ENCODE measurements around the gene TNFSF15. TPM values are rescaled to one million over a fixed set of nuclear protein-coding genes. Genes with fewer than 3 reads are reported as not detected.

Gene TNFSF15
- total and polyA plus RNA-seq, 2 of the 4 experiments (the other 2 are of a cell fraction), result 0.03 to 0.18 TPM

DNA sequence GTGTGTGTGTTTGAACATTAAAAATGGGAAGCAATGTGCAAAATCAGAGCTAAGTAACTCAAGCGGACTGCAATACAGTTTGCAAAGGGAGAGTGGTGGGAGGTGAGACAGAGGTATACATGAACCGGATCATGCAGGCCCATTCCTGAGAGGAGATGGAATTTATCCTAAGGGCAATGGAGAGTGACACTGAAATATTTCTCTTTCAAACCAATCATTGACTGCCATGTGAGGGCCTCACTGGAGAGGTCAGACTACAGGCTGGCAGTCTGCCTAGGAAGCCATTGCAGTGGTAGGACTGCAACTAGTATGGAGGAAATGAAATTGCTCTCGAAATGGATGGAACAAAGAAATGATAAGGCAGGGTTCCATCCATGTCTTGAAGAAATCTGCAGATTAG is 34.8 kb downstream of the TNFSF15 start:
- H4K20me1 ChIP-seq (ENCODE audit: insufficient read depth, low read length), result no peaks in the 10 kb centered on the region
- no peaks in the 10 kb centered on the region for H3K9me3 ChIP-seq (ENCODE audit: control insufficient read depth, insufficient read depth, low read length)
- no peak overlapping the region for H3K18ac ChIP-seq (ENCODE audit: low read depth, low read length)
- DNase-seq (no peak), ATAC-seq (ENCODE audit: low read depth) (no peak)
- H2AK5ac ChIP-seq (ENCODE audit: low read depth, low read length), result no peak overlapping the region
- no peak overlapping the region for H2BK5ac ChIP-seq (ENCODE audit: low read depth, low read length, poor library complexity, severe bottlenecking)
- TF ChIP-seq POLR2A (IDR thresholded peaks at IDR 0.05; ENCODE audit: low read depth, low read length) (no peak), RAD21 (IDR thresholded peaks at IDR 0.05; ENCODE audit: low read length) (no peak), CEBPB (IDR thresholded peaks at IDR 0.05; ENCODE audit: low read depth, low read length) (no peak), FOS (IDR thresholded peaks at IDR 0.05; ENCODE audit: low read depth, low read length) (no peak), MAZ (IDR thresholded peaks at IDR 0.05; ENCODE audit: borderline replicate concordance, low read depth, low read length) (no peak), NFE2L2 (IDR thresholded peaks at IDR 0.05; ENCODE audit: low read depth, low read length) (no peak), BHLHE40 (IDR thresholded peaks at IDR 0.05; ENCODE audit: low read depth, low read length) (no peak), CHD1 (IDR thresholded peaks at IDR 0.05; ENCODE audit: low read depth, low read length) (no peak), MAFK (IDR thresholded peaks at IDR 0.05; ENCODE audit: low read depth, low read length) (no peak), RFX5 (IDR thresholded peaks at IDR 0.05; ENCODE audit: low read depth, low read length) (no peak), SMC3 (IDR thresholded peaks at IDR 0.05; ENCODE audit: low read depth, low read length) (no peak), RCOR1 (IDR thresholded peaks at IDR 0.05; ENCODE audit: insufficient replicate concordance, low read length) (no peak), MXI1 (IDR thresholded peaks at IDR 0.05; ENCODE audit: borderline replicate concordance, low read depth, low read length) (no peak)
- TF ChIP-seq, protein P1, sequence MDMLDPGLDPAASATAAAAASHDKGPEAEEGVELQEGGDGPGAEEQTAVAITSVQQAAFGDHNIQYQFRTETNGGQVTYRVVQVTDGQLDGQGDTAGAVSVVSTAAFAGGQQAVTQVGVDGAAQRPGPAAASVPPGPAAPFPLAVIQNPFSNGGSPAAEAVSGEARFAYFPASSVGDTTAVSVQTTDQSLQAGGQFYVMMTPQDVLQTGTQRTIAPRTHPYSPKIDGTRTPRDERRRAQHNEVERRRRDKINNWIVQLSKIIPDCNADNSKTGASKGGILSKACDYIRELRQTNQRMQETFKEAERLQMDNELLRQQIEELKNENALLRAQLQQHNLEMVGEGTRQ (IDR thresholded peaks at IDR 0.05; ENCODE audit: low read depth, low read length), result no peak
- TF ChIP-seq, protein P2, sequence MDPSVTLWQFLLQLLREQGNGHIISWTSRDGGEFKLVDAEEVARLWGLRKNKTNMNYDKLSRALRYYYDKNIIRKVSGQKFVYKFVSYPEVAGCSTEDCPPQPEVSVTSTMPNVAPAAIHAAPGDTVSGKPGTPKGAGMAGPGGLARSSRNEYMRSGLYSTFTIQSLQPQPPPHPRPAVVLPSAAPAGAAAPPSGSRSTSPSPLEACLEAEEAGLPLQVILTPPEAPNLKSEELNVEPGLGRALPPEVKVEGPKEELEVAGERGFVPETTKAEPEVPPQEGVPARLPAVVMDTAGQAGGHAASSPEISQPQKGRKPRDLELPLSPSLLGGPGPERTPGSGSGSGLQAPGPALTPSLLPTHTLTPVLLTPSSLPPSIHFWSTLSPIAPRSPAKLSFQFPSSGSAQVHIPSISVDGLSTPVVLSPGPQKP (IDR thresholded peaks at IDR 0.05; ENCODE audit: borderline replicate concordance, low read depth, low read length), result no peak
- TF ChIP-seq, protein P3, sequence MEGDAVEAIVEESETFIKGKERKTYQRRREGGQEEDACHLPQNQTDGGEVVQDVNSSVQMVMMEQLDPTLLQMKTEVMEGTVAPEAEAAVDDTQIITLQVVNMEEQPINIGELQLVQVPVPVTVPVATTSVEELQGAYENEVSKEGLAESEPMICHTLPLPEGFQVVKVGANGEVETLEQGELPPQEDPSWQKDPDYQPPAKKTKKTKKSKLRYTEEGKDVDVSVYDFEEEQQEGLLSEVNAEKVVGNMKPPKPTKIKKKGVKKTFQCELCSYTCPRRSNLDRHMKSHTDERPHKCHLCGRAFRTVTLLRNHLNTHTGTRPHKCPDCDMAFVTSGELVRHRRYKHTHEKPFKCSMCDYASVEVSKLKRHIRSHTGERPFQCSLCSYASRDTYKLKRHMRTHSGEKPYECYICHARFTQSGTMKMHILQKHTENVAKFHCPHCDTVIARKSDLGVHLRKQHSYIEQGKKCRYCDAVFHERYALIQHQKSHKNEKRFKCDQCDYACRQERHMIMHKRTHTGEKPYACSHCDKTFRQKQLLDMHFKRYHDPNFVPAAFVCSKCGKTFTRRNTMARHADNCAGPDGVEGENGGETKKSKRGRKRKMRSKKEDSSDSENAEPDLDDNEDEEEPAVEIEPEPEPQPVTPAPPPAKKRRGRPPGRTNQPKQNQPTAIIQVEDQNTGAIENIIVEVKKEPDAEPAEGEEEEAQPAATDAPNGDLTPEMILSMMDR (conservative IDR thresholded peaks at IDR 0.05; ENCODE audit: low read depth, low read length), result no peak
- intact Hi-C loops (cut with micrococcal nuclease), result no loop called here
- H3K79me1 ChIP-seq (ENCODE audit: low read depth in 1 of 2, low read length in 2 of 2), result no peaks in the 10 kb centered on the region
- ChIA-PET POLR2A (ENCODE audit: unreplicated experiment) (no interaction called here), CTCF (no interaction called here)
- no peak overlapping the region for H2BK15ac ChIP-seq (ENCODE audit: low read depth, low read length)
- dilution Hi-C loops (cut with HindIII; ENCODE audit: low sequenced_read_pairs, unreplicated experiment), result no loop called here
- no peak overlapping the region for H3K4ac ChIP-seq (ENCODE audit: low read depth, low read length)
- H3K23ac ChIP-seq (ENCODE audit: low read depth, low read length), result no peak overlapping the region
- no peaks in the 10 kb centered on the region for H3K36me3 ChIP-seq (ENCODE audit: control insufficient read depth, insufficient read depth, low read length)
- no peak overlapping the region for H3K9ac ChIP-seq (ENCODE audit: low read depth, low read length)
- WGBS, 2 experiments (ENCODE audit: extremely low coverage in 2 of 2, insufficient read length in 1 of 2), result no CpG with 5 or more reads among the region's 3 CpGs
- H2BK120ac ChIP-seq (ENCODE audit: low read depth, low read length), result no peak overlapping the region
- H3K4me1 ChIP-seq (ENCODE audit: control insufficient read depth, insufficient read depth, low read length), result peaks cover 2% of the 10 kb centered on the region; the same call in 1 of the 2 replicates
- in situ Hi-C loops (cut with MboI; ENCODE audit: low sequenced_read_pairs), result no loop called here
- no peak overlapping the region for H3K4me2 ChIP-seq (ENCODE audit: low read depth, low read length)
- H3K9me1 ChIP-seq (ENCODE audit: insufficient read depth, low read length), result no peaks in the 10 kb centered on the region
- no peak overlapping the region for H2AFZ ChIP-seq (replicated peaks; ENCODE audit: low read length, poor library complexity)
- H3K27me3 ChIP-seq (ENCODE audit: control insufficient read depth, insufficient read depth, low read length), result peaks cover 34% of the 10 kb centered on the region
- no peak overlapping the region for H4K5ac ChIP-seq (ENCODE audit: low read depth, low read length)
- H3K4me3 ChIP-seq (ENCODE audit: insufficient read depth, low read depth, low read length), result no peak overlapping the region
- H4K91ac ChIP-seq (ENCODE audit: insufficient read depth, low read depth, low read length), result no peak overlapping the region
- no peak overlapping the region for H3K14ac ChIP-seq (replicated peaks; ENCODE audit: low read depth, low read length)
- no peak overlapping the region for H2AK9ac ChIP-seq (replicated peaks; ENCODE audit: low read depth, low read length, poor library complexity)
- no peak overlapping the region for H2BK20ac ChIP-seq (ENCODE audit: low read depth, low read length)
- H3K56ac ChIP-seq (ENCODE audit: extremely low read depth, insufficient read depth, low read length), result no peak overlapping the region
- H3K27ac ChIP-seq (ENCODE audit: insufficient read depth, low read length), result no peak overlapping the region
- no TSS peak for BruUV-seq (replicated peaks)
- no peak overlapping the region for H4K8ac ChIP-seq (ENCODE audit: low read depth in 2 of 2, low read length in 2 of 2)

All from IMR-90 (cell line).